Stimulated activated CD4-positive, alpha-beta T cell treated with anti-CD3 and anti-CD28 coated beads, Interleukin-2, amount 100 ng/mL, for 24 hours (primary cell): ENCODE data around the gene SPINT4.
"Not testable (repeated sequence)": the region's sequence is repeated elsewhere in the genome, so short reads cannot be mapped to it uniquely, and the experiment has no call there.

Experiments used
- DNase-seq, 2 donors: peaks; one replicate each; pipeline ENCODE4 v3.0.0-alpha.2; 2020

The SPINT4 gene

GRCh38 chr20:45722047-45722446 lies at the start of gene SPINT4:
TSS of gene SPINT4 (plus strand) at chr20:45722347. CDS start at chr20:45722368, 21 bp downstream.
- no peak for DNase-seq

- no peak for DNase-seq
Observed at GRCh38 chr20:45672765-45673164, 49.4 kb upstream of the SPINT4 start.

- DNase-seq = no peak
Observed at GRCh38 chr20:45679650-45680049, 42.5 kb upstream of the SPINT4 start.

- no peak for DNase-seq
Observed at GRCh38 chr20:45685896-45686295, 36.3 kb upstream of the SPINT4 start.

- not testable (repeated sequence) for DNase-seq
Observed at GRCh38 chr20:45693346-45693745, 28.8 kb upstream of the SPINT4 start.

DNA sequence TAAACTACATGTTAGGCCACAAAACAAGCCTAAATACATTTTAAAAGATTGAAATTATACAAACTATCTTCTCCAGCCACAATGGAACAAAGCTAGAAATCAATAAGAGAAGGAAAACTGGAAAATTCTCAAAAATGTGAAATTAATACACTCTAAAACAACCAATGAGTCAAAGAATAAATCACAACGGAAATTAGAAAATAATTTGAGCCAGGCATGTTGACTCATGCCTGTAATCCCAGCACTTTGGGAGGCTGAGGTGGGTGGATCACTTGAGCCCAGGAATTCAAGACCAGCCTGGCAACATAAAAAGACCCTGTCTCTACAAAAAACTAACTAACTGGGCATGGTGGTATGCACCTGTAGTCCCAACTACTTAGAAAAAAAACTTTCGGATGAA lies 26.7 kb upstream of the SPINT4 start:
- DNase-seq = no peak

GRCh38 chr20:45701104-45701503 lies 21.0 kb upstream of the SPINT4 start:
- DNase-seq = no peak

- no peak for DNase-seq
Observed at GRCh38 chr20:45701873-45702272, 20.3 kb upstream of the SPINT4 start, which contains the start of gene WFDC13. TSS of gene WFDC13 (plus strand) at chr20:45702038. CDS start at chr20:45702124, 86 bp downstream.

DNA sequence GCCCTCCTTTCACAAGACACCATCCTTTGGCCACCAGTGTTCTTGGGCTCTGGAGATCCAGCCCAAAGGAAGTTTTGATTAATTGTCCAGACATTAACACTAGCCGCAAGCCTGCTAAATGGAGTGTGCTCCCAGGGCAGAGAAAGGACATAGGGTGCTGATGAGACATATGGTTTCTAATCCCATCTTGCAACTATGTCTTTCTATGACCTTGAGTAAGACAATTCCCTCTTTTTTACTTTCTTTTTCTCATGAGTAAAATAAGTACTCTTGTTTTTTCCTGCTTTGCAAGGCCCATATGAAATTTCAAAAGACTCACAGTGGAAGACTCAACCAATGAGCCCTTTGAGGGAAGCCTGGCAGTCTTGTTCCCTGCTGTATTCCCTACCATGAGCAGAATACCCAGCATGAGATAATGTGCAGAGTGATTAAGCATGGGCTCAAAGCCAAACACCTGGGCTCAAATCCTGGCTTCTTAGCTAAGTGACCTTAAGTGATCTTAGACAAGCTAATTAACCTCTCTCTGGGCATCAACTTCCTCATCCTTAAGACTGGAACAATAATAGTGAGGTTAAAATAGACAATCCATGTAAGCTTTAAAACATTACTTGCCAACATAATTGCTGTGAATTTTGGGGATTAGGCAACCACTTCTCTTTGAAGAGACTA lies 17.0 kb upstream of the SPINT4 start, which contains the start of gene WFDC10B:
Gene WFDC10B (minus strand): TSS at position 51 of the 669 bp plus-strand sequence. CDS start 19,027 bp downstream, outside the sequence.
- no peak for DNase-seq

- not testable (repeated sequence) for DNase-seq
Observed at GRCh38 chr20:45716141-45716688, 5.9 kb upstream of the SPINT4 start.

DNA sequence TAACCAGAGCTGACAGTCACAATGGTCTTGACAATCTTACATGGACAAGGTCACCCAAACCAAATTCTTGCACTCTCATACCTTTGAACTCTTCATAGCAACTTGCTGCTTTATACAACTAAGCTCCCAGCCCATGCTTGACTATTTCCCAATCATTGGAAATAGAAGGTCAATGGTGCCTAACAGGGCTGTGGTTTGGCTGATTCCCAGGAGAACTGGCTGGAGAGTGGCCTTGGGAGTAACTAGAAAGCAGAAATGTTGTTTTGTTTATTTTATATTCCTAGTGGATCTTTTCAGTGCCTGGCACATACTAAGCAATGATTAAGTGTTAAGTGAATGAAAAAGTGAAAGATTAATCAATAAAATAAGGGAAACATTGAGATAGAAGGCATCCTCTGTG lies 3.0 kb downstream of the SPINT4 start:
- no peak for DNase-seq

DNA sequence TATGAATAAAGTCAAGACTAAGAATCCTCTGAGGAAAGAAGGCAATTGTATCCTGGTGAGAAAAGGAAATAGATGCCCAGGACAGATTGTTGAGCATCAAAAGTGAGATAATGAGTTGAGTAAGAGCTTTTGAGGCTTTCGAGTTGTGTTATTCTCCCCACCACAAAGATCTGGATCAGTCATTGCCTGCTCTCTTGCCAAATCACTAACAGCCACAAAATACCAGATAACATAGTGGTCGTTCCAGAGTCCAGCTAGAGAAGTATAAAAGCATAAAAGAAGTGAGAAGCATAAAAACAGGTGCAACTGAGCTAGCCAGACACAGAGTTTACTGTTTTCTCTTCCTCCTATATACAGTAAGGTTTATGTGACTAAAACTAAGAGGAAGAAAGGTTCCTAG lies 4.9 kb downstream of the SPINT4 start:
- no peak for DNase-seq

DNA sequence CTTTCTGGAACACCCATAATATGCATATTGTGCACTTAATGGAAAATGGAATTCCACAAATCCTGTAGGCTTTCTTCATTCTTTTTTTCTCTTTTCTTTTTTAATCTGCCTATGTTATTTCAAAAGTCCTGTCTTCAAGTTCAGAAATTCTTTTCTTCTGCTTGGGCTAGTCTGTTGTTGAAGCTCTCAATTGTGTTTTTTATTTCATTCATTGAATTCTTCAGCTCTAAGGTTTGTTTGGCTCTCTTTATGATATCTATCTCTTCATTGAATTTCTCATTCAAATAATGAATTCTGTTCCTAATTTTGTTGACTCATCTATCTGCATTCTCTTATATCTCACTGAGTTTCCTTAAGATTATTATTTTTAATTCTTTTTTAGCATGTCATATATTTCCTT lies 10.1 kb downstream of the SPINT4 start:
- no peak for DNase-seq

DNA sequence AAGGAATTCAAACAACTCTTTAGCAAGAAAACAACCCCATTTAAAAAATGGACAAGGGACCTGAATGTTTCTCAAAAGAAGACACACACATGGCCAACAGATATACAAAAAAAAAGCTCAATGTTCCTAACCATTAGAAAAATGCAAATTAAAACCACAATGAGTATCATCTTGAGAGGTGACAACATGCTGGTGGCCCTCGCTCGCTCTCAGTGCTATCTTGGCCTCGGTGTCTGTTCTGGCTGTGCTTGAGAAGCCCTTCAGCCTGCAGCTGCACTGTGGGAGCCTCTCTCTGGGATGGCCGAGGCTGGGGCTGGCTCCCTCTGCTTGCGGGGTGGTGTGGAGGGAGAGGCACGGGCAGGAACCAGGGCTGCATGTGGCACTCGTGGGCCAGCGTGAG lies 13.4 kb downstream of the SPINT4 start:
- DNase-seq = no peak

DNA sequence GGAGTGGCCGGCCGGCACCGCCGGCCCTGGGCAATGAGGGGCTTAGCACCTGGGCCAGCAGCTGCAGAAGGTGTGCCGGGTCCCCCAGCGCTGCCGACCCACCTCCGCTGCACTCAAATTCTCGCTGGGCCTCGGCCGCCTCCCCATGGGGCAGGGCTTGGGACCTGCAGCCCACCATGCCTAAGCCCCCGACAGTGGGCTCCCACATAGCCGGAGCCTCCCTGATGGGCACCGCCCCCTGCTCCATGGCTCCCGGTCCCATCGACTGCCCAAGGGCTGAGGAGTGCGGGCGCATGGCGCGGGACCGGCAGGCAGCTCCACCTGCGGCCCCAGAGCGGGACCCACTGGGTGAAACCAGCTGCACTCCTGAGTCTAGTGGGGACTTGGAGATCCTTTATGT lies 13.8 kb downstream of the SPINT4 start:
- no peak for DNase-seq

- DNase-seq = no peak
Observed at GRCh38 chr20:45742596-45742995, 20.4 kb downstream of the SPINT4 start.

- no peak for DNase-seq
Observed at GRCh38 chr20:45745015-45745414, 22.9 kb downstream of the SPINT4 start.

GRCh38 chr20:45751721-45752120 lies 29.6 kb downstream of the SPINT4 start:
- no peak for DNase-seq

DNA sequence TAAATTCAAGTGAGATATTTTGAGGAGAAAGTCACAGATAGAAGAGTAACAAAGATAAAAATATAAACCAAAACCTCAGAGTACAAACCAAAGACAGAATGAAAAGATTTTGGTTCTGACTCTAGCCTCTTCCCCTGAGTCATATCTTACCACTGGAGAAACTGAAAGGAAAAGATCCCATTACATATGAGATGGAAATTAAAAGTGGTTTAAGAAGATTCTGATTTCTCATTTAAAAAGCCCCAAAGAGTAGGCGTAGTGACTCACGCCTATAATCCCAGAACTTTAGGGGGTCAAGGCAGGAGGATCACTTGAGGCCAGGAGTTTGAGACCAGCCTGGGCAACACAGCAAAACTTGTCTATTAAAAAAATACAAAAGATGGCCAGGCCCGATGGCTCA lies 30.6 kb downstream of the SPINT4 start:
- DNase-seq = peak in 1 of 2 donors; percentile 18

- no peak for DNase-seq
Observed at GRCh38 chr20:45758096-45758495, 35.9 kb downstream of the SPINT4 start.

DNA sequence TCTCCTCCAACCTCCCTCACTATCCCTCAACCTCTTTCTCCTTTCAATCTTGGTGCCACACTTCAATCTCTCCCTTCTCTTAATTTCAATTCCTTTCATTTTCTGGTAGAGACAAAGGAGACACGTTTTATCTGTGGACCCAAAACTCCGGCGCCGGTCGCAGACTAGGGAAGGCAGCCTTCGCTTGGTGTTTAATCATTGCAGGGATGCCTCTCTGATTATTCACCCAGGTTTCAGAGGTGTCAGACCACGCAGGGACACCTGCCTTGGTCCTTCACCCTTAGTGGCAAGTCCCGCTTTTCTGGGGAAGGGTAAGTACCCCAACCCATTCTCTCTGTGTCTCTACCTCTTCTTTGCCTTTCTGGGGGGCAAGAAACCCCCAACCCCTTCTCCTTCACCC lies 37.8 kb downstream of the SPINT4 start:
- not testable (repeated sequence) for DNase-seq

DNA sequence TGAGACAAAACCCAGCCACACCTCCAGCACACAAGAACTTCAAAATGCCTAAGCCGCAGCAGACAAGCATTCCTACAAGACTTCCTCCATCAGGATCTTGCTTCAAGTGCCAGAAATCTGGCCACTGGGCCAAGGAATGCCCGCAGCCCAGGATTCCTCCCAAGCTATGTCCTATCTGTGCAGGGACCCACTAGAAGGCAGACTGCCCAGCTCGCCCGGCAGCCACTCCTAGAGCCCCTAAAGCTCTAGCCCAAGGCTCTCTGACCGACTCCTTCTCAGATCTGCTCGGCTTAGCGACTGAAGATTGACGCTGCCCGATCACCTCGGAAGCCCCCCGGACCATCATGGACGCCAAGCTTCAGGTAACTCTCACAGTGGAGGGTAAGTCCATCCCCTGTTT lies 39.8 kb downstream of the SPINT4 start:
- DNase-seq = not testable (repeated sequence)

GRCh38 chr20:45764618-45765282 lies 42.6 kb downstream of the SPINT4 start:
- not testable (repeated sequence) for DNase-seq

GRCh38 chr20:45765307-45765875 lies 43.2 kb downstream of the SPINT4 start:
- no peak for DNase-seq
